Midbrain (tissue), 1 donor: ENCODE measurements around the gene STRIP1.
"Not testable (repeated sequence)": the region's sequence is repeated elsewhere in the genome, so short reads cannot be mapped to it uniquely, and the experiment has no call there.

Experiments
- DNase-seq: peaks from one replicate; lab custom pipeline; 2025; lab: John Stamatoyannopoulos, UW

STRIP1 gene

GRCh38 chr1:110068646-110069403, 34.4 kb downstream of the STRIP1 start:
- no peak for DNase-seq

DNA sequence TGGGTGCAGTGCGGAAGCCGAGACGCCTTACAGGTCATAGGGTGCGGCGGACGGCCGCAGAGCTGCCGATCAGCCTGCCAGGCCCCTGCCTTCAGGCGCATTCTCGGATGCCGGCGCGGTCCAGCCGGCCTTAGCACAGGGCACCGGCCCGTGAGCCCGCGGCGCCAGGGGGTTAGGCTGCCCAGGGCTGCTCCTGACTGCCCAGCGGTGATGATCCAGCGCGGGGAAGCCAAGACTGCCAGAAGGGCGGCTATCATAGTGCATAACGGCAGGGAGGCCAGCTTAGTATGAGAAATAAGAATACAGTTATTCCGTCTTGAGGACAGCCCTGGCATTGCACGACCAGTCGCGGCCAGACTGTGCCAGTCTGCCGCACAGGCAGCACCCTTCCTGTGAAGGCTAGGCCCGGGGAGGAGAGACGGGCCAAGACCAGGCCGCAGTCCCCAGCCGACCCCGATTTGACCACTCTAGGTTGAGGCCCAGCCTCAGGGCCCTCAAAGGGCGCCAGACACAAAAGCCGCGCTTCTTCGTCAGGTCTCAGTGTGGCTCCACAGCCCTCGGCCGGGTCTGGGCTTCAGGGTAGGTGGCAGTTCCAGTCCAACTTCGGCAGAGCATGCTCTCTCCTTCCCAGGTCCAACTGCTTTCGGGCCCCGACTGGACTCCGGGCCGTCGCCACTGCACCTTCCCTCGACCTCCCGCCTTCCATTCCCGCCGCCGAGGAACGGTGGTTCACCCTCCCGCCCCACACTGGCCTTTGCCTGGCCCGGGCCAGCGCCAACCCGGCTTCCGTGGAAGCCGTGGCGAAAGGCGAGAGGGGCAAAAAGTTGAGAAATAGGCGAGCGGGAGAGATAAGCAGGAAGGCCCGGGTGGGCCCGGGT, 35.2 kb downstream of the STRIP1 start:
- no peak for DNase-seq

- DNase-seq, result no peak
Measured at GRCh38 chr1:110070282-110070669, 35.9 kb downstream of the STRIP1 start.

GRCh38 chr1:110070671-110071242, 36.3 kb downstream of the STRIP1 start, which contains the start of gene ALX3:
TSS of gene ALX3 (minus strand) at chr1:110070672. CDS start at chr1:110070612, 60 bp downstream.
- no peak for DNase-seq

DNA sequence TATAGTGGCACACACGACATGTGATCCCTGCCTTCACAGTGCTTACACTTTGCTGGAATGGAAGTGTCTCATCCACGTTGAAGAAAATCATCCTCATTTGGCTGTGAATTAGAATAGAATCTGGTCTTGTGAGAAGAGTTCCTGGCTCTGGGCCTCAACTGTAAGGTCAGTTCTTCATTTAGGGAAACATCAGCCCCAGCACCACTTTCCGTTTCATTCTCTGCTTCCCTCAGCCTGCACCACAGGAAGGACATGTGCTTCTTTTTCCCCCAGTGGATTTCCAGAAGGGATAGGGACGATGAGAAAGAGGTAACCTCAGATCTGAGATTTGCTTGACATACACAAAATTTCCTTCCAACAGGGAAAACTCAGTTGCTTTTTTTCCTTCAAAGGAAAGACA, 39.7 kb downstream of the STRIP1 start:
- DNase-seq, result no peak

GRCh38 chr1:110076789-110077500, 42.5 kb downstream of the STRIP1 start:
- DNase-seq, result no peak

- not testable (repeated sequence) for DNase-seq
Measured at GRCh38 chr1:110079995-110080394, 45.6 kb downstream of the STRIP1 start.

DNA sequence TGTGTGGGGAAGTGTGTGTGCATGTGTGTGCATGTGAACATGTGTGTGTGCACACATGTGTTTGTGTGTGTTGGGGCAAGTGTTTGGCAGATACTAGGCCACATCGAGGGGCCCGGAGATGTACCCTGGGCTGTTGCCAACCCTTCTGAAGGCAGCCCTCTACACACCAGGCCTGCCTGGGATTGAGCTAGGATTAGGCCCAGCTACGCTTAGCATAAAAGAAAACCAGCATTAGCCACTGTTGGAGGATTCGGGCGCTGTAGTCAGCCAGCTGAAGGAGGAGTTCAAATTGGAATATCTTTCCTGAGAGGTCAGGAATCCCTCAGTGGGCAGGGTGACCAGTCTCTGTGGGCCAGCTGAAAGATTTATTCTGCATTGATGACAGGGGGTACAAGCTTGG, 46.6 kb downstream of the STRIP1 start:
- no peak for DNase-seq

- no peak for DNase-seq
Measured at GRCh38 chr1:110082477-110082876, 48.1 kb downstream of the STRIP1 start.

DNA sequence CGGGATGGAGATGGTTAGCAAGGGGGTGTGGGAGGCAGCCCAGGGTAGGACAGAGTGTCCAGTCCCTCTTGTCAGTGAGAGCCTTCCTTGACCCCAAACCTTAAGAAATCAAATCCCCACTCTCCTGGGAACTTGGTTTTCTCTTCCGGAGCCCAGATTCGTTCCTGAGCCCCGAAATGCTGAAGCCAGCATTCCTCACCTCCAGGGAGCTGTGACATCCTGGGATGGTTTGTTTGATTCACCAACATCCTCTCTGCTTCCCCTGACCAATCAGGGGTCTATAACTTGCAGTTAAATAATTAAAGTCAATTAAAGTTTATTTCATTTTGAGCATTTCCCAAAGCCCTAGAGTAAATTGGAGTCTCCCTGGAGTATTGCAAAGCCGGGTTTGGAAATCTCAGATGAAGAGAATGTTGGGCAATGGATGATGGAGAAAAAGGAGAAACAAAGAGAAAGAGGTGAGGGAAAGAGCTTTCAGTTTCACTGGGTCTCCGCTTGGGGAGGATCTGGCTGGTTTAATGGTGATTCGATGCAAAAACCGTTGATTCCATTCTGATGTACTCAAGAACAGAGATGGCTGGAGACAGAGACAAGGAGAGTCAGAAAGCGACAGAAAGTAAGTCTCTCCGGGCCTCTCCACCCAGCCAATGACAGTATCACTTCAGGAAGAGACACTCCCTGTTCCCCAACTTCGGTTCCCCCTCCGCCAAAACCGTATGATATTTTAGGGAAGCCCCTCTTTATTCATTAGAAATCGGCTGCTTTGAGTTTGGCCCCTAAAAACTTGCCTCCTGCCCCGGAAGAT, 48.8 kb downstream of the STRIP1 start:
- no peak for DNase-seq

GRCh38 chr1:110083866-110084226, 49.4 kb downstream of the STRIP1 start:
- DNase-seq, result no peak

GRCh38 chr1:110084227-110085078, 50.0 kb downstream of the STRIP1 start:
- DNase-seq, result peak; percentile 11

GRCh38 chr1:110085671-110086070, 51.2 kb downstream of the STRIP1 start:
- DNase-seq, result no peak

GRCh38 chr1:110086961-110087360, 52.5 kb downstream of the STRIP1 start:
- DNase-seq, result no peak

GRCh38 chr1:110087812-110088738, 53.7 kb downstream of the STRIP1 start:
- DNase-seq, result peak; percentile 52

DNA sequence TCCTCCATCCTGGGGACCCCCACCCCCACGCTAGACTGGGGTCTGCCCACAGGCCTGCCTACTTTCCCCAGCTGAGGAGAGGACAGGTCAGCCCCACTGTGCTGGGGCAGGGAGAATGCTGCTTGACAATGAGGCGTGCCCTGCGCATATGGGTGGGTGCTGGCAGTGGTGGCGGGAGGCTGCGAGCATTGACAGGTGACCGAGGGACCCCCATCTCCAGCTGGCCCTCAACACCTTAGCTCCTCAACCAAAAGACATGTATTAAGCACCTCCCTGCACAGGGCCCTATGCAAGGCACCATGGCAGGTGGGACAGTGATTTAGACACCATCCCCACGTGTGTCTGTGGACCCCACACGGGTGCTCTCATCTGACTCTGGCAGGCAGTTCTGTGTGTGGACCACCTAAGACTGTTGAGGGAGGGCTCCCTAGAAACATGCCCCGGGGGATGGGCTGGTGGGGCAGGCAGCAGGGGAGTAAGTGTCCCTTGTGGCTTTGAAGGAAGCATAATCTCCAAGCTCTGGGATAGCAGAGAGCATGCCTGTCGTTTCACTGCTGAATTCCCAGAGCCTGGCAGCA, 54.4 kb downstream of the STRIP1 start:
- DNase-seq, result no peak

GRCh38 chr1:110089561-110090275, 55.3 kb downstream of the STRIP1 start:
- DNase-seq, result no peak

GRCh38 chr1:110091381-110091780, 57.0 kb downstream of the STRIP1 start:
- DNase-seq, result no peak
